Motor neuron (in vitro differentiated cells): ENCODE results near the gene NUDCD3. TPM values are rescaled to one million over a fixed set of nuclear protein-coding genes. Genes with fewer than 3 reads are reported as not detected.

Experiments
- ATAC-seq, 8 experiments: fragments of 200-7000 bp; cut with Tn5 transposase; replicated peaks in 6 of 8; 2 replicates each; pipeline ENCODE4 v1.8.0; 2021; ENCODE audit warnings: mild to moderate bottlenecking in 8 of 8, moderate library complexity in 8 of 8
- H3K27ac ChIP-seq, 2 donors: fragments of 250-450 bp; sonication (Bioruptor Pico); 2 replicates each; pipeline ENCODE4 v1.9.0; 2021; ENCODE audit warnings: antibody characterized with exemption in 2 of 2, mild to moderate bottlenecking in 2 of 2, moderate library complexity in 1 of 2
- H3K4me1 ChIP-seq, 2 donors: fragments of 250-450 bp; sonication (Bioruptor Pico); replicated peaks in 1 of 2; 2 replicates each; pipeline ENCODE4 v1.6.1; 2021; ENCODE audit warnings: antibody characterized with exemption in 2 of 2, mild to moderate bottlenecking in 2 of 2, moderate library complexity in 1 of 2
- H3K4me3 ChIP-seq, 5 donors: fragments of 250-450 bp; sonication (Bioruptor Pico); 2 replicates each; pipeline ENCODE4 v1.9.0; 2021; ENCODE audit warnings: antibody characterized with exemption in 5 of 5, mild to moderate bottlenecking in 5 of 5, moderate library complexity in 4 of 5
- WGBS, 10 experiments: fragments of 450-650 bp; shearing (Covaris generic); methylation state at CpG; one replicate each; pipeline ENCODE4 v1.0.0; 2022; 5-methylcytosine and 5-hydroxymethylcytosine counted together
- in situ Hi-C, 9 experiments: fragments of 400-800 bp; cut with MboI; loops; one replicate each; pipeline ENCODE4 v1.15.0; 2021; ENCODE audit warnings: low sequenced_read_pairs in 9 of 9, low pct_unique_long_range_greater_than_20kb in 2 of 9; ENCODE audit not compliant: unreplicated experiment in 9 of 9
- total RNA-seq, 8 experiments: library from RNA; unstranded; fragments of 300-600 nt; gene quantifications; 2 replicates each; pipeline versions ENCODE4 v1.2.3 to v1.2.4, GENCODE V29; 2022

NUDCD3 gene
- total RNA-seq, 8 experiments from 2014 or later = 44.8 to 69.6 (median 52.0) TPM

- whole genome bisulfite sequencing, 10 experiments = 100% methylated on average over 2 of the region's 2 CpGs; no CpG with 5 or more reads in 9 of the 10 experiments
- Histone ChIP-seq H3K4me3 (no peak overlapping the region), H3K27ac (no peak overlapping the region), H3K4me1 (no peaks in the 10 kb centered on the region)
- in situ Hi-C loops = no loop called here
- no peak for ATAC-seq
Observed at GRCh38 chr7:44387389-44387788, 103.1 kb downstream of the NUDCD3 start.

GRCh38 chr7:44386139-44386913, 104.1 kb downstream of the NUDCD3 start:
- no peak overlapping the region for H3K4me3 ChIP-seq
- ATAC-seq = no peak
- in situ Hi-C loops = no loop called here
- WGBS, 10 experiments = 40 to 100% (median 83%) methylated on average over 1 to 7 of the region's 8 CpGs; no CpG with 5 or more reads in 3 of the 10 experiments
- no peaks in the 10 kb centered on the region for H3K4me1 ChIP-seq
- H3K27ac ChIP-seq = no peak overlapping the region

GRCh38 chr7:44385434-44386138, 104.9 kb downstream of the NUDCD3 start:
- Histone ChIP-seq H3K4me1 (no peaks in the 10 kb centered on the region), H3K4me3 (no peak overlapping the region), H3K27ac (no peak overlapping the region)
- WGBS, 10 experiments = 77 to 100% (median 88%) methylated on average over 2 to 12 of the region's 13 CpGs; no CpG with 5 or more reads in 3 of the 10 experiments
- peak in 5 of 8 experiments; percentile 50 to 75 (median 56) for ATAC-seq
- in situ Hi-C loops = no loop called here

- H3K27ac ChIP-seq = no peak overlapping the region
- no peaks in the 10 kb centered on the region for H3K4me1 ChIP-seq
- WGBS, 10 experiments = 82 to 100% (median 90%) methylated on average over 2 to 9 of the region's 17 CpGs; no CpG with 5 or more reads in 2 of the 10 experiments
- H3K4me3 ChIP-seq = no peak overlapping the region
- in situ Hi-C loops = no loop called here
- ATAC-seq = peak in 2 of 8 experiments; percentile 5 to 8
Observed at GRCh38 chr7:44384586-44385433, 105.6 kb downstream of the NUDCD3 start.

GRCh38 chr7:44383566-44383965, 106.9 kb downstream of the NUDCD3 start:
- Histone ChIP-seq H3K27ac (no peak overlapping the region), H3K4me1 (no peaks in the 10 kb centered on the region), H3K4me3 (no peak overlapping the region)
- in situ Hi-C loops = no loop called here
- 20 to 100% (median 82%) methylated on average over 1 to 5 of the region's 11 CpGs; no CpG with 5 or more reads in 5 of the 10 experiments for WGBS, 10 experiments
- ATAC-seq = peak in 2 of 8 experiments; percentile 11 to 15

GRCh38 chr7:44382459-44383265, 107.8 kb downstream of the NUDCD3 start:
- Histone ChIP-seq H3K4me1 (no peaks in the 10 kb centered on the region), H3K27ac (no peak overlapping the region), H3K4me3 (no peak overlapping the region)
- 45 to 100% (median 88%) methylated on average over 2 to 7 of the region's 13 CpGs; no CpG with 5 or more reads in 1 of the 10 experiments for WGBS, 10 experiments
- no peak for ATAC-seq
- in situ Hi-C loops = no loop called here

GRCh38 chr7:44381494-44382220, 108.8 kb downstream of the NUDCD3 start:
- H3K27ac ChIP-seq = no peak overlapping the region
- in situ Hi-C loops = no loop called here
- no peak for ATAC-seq
- WGBS, 10 experiments = 46 to 100% (median 100%) methylated on average over 1 to 3 of the region's 9 CpGs; no CpG with 5 or more reads in 5 of the 10 experiments
- no peak overlapping the region for H3K4me3 ChIP-seq
- no peaks in the 10 kb centered on the region for H3K4me1 ChIP-seq

GRCh38 chr7:44380831-44381493, 109.5 kb downstream of the NUDCD3 start:
- in situ Hi-C loops = no loop called here
- no peak overlapping the region for H3K27ac ChIP-seq
- no peaks in the 10 kb centered on the region for H3K4me1 ChIP-seq
- WGBS, 10 experiments = 90 to 100% (median 100%) methylated on average over 1 to 2 of the region's 4 CpGs; no CpG with 5 or more reads in 4 of the 10 experiments
- peak in 3 of 8 experiments; percentile 12 to 18 (median 16) for ATAC-seq
- H3K4me3 ChIP-seq = no peak overlapping the region

GRCh38 chr7:44380189-44380830, 110.1 kb downstream of the NUDCD3 start:
- in situ Hi-C loops = no loop called here
- ATAC-seq = no peak
- Histone ChIP-seq H3K4me1 (no peaks in the 10 kb centered on the region), H3K27ac (no peak overlapping the region), H3K4me3 (no peak overlapping the region)
- WGBS, 10 experiments = 80 to 100% methylated on average over 1 of the region's 2 CpGs; no CpG with 5 or more reads in 8 of the 10 experiments

GRCh38 chr7:44379366-44380188, 110.9 kb downstream of the NUDCD3 start:
- in situ Hi-C loops = no loop called here
- H3K4me1 ChIP-seq = no peaks in the 10 kb centered on the region
- peak in 3 of 8 experiments; percentile 14 to 69 (median 54) for ATAC-seq
- H3K4me3 ChIP-seq = no peak overlapping the region
- WGBS, 10 experiments = 92% methylated on average over 7 of the region's 12 CpGs; no CpG with 5 or more reads in 9 of the 10 experiments
- no peak overlapping the region for H3K27ac ChIP-seq
